Parathyroid adenoma (tissue), 2 donors: ENCODE measurements around the gene TMEM9.

Experiments
- H2AFZ ChIP-seq: fragments of 300-600 bp; sonication (generic); one replicate; pipeline ENCODE4 v1.7.0; 2017; ENCODE audit warnings: antibody characterized with exemption, mild to moderate bottlenecking
- H3K27ac ChIP-seq: fragments of 300-600 bp; sonication (generic); one replicate; pipeline ENCODE4 v1.7.0; 2017
- H3K27me3 ChIP-seq: fragments of 300-600 bp; sonication (generic); one replicate; pipeline ENCODE4 v1.7.0; 2017; ENCODE audit warnings: low read length; ENCODE audit not compliant: control insufficient read depth, insufficient read depth
- H3K36me3 ChIP-seq: fragments of 300-600 bp; sonication (generic); one replicate; pipeline ENCODE4 v1.7.0; 2017; ENCODE audit warnings: low read length; ENCODE audit not compliant: control insufficient read depth, insufficient read depth
- H3K4me1 ChIP-seq: fragments of 300-600 bp; sonication (generic); one replicate; pipeline ENCODE4 v1.7.0; 2017; ENCODE audit warnings: control low read depth
- H3K4me2 ChIP-seq: fragments of 300-600 bp; sonication (generic); one replicate; pipeline ENCODE4 v1.7.0; 2017; ENCODE audit warnings: low read length
- H3K4me3 ChIP-seq: fragments of 300-600 bp; sonication (generic); one replicate; pipeline ENCODE4 v1.7.0; 2017; ENCODE audit warnings: low read depth, low read length
- H3K79me2 ChIP-seq: fragments of 300-600 bp; sonication (generic); one replicate; pipeline ENCODE4 v1.7.0; 2017; ENCODE audit warnings: control low read depth
- H3K9ac ChIP-seq: fragments of 300-600 bp; sonication (generic); one replicate; pipeline ENCODE4 v1.7.0; 2017; ENCODE audit warnings: mild to moderate bottlenecking
- H3K9me3 ChIP-seq: fragments of 300-600 bp; sonication (generic); one replicate; pipeline ENCODE4 v1.7.0; 2017; ENCODE audit warnings: low read length; ENCODE audit not compliant: control insufficient read depth
- TF ChIP-seq, protein P1 (sequence below): fragments of 300-600 bp; sonication (generic); IDR thresholded peaks from one replicate; pipeline ENCODE4 v1.7.0; 2017; ENCODE audit warnings: antibody characterized with exemption, mild to moderate bottlenecking
- donor health status: primary hyperparathyroidism.

TMEM9 gene

DNA sequence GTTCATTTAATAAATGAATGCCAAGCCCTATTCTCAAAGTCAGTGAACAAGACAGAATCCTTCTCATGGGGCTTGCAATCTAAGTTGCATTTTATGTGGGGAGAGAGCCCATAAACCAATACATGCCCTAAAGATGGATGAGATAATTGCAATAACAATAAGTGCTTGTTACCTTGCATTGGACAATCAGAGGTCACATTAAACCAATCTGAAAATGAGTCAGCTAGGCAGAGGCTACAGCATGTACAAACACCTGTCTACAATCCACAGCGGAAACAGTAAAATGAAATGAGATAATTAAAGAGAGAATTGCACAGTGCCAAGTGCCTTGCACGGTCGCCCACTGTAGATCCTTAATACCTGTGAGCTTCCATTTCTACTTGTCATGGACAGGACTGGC is 28.9 kb upstream of the TMEM9 start:
- H3K27me3 ChIP-seq = no peaks in the 10 kb centered on the region
- no peaks in the 10 kb centered on the region for H3K79me2 ChIP-seq
- no peaks in the 10 kb centered on the region for H3K4me1 ChIP-seq

DNA sequence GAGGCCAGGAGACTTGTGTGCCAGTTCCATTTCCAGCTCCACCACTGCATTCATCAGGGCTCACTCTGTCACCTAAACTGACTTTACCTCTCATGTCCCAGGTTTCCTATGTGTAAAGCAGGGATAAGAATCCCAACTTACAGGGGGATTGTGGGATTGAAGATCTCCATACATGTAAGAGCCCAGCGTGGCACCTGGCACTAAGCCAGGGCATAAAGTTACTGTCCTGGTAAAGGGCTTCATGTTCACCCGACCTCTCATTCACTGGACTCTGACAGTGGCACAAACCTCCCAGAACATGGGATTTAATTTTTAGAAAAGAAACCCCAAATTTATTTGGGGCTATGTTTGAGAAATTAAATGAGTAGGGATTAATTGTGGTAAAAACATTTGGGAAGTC is 27.5 kb upstream of the TMEM9 start:
- Histone ChIP-seq H3K36me3 (no peaks in the 10 kb centered on the region), H3K9ac (no peak overlapping the region), H3K27ac (no peak overlapping the region), H2AFZ (no peak overlapping the region), H3K27me3 (no peaks in the 10 kb centered on the region), H3K9me3 (no peaks in the 10 kb centered on the region), H3K4me1 (no peaks in the 10 kb centered on the region), H3K79me2 (no peaks in the 10 kb centered on the region), H3K4me2 (no peak overlapping the region), H3K4me3 (no peak overlapping the region)
- TF ChIP-seq, protein P1, sequence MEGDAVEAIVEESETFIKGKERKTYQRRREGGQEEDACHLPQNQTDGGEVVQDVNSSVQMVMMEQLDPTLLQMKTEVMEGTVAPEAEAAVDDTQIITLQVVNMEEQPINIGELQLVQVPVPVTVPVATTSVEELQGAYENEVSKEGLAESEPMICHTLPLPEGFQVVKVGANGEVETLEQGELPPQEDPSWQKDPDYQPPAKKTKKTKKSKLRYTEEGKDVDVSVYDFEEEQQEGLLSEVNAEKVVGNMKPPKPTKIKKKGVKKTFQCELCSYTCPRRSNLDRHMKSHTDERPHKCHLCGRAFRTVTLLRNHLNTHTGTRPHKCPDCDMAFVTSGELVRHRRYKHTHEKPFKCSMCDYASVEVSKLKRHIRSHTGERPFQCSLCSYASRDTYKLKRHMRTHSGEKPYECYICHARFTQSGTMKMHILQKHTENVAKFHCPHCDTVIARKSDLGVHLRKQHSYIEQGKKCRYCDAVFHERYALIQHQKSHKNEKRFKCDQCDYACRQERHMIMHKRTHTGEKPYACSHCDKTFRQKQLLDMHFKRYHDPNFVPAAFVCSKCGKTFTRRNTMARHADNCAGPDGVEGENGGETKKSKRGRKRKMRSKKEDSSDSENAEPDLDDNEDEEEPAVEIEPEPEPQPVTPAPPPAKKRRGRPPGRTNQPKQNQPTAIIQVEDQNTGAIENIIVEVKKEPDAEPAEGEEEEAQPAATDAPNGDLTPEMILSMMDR = no peak

More for the DNA sequence above, 28.9 kb upstream of the TMEM9 start:
- Histone ChIP-seq H3K4me3 (no peak overlapping the region), H3K9ac (no peak overlapping the region), H3K4me2 (no peak overlapping the region), H3K36me3 (no peaks in the 10 kb centered on the region), H3K9me3 (no peaks in the 10 kb centered on the region), H3K27ac (no peak overlapping the region), H2AFZ (no peak overlapping the region)
- TF ChIP-seq, protein P1 = no peak

DNA sequence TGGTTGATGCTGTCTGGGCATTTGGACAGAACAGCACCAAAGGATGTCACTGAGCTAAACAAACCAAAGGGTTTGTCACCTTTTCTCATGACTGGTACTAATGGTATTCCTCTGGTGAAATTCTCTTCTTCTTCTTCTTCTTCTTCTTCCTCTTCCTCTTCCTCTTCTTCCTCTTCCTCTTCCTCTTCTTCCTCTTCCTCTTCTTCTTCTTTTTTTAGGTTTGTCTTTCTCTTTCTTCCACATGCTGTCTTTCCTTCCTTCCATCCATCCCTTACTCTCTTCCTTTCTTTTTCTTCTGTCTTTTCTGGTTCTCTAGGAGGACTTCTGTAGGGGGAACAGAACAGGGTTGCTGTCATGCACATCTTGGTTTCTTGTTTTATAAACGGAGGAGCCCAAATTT is 27.0 kb upstream of the TMEM9 start:
- no peaks in the 10 kb centered on the region for H3K4me1 ChIP-seq
- TF ChIP-seq, protein P1 = no peak
- no peak overlapping the region for H3K4me3 ChIP-seq
- no peak overlapping the region for H3K9ac ChIP-seq
- H3K27ac ChIP-seq = no peak overlapping the region
- H3K36me3 ChIP-seq = no peaks in the 10 kb centered on the region
- H3K4me2 ChIP-seq = no peak overlapping the region
- no peaks in the 10 kb centered on the region for H3K9me3 ChIP-seq
- no peaks in the 10 kb centered on the region for H3K79me2 ChIP-seq
- H2AFZ ChIP-seq = no peak overlapping the region
- H3K27me3 ChIP-seq = no peaks in the 10 kb centered on the region

DNA sequence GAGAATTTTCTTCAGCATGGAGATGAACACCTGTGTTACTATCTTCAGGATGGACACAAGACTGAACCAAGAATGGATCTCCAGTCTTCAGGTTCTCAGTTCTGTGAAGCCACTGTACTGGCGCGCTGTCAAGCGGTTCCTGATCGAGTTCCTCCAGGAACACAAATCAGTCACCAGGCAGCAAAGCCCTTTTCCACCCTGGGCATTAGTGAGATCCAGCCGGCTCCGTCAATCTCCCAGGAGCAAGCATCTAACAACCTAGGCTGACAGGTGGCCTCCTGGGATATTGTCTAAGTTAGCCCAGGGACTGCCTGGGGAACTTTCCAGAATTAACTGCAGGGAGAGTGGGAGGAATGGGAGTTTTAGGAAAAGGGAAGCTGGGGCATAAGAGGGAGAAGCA is 26.6 kb upstream of the TMEM9 start:
- TF ChIP-seq, protein P1 = no peak

DNA sequence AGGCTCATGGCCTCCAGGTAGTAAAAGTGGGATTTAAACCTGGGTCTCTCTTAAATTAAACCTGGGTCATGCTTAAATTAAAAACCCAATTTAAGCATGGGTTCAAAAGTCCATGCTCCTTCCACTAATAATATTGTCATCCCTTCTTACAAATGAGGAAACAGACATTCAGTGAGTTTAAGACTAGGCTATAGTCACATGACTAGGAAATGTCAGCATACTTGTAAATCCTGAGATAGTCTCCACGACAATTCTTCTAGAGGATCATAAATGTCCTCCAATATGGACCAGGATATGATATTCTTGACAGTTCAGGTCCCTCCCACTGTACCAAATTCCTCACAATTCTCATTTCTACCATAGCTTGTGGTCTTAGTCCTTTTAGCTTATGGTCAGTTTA is 25.9 kb upstream of the TMEM9 start:
- no peaks in the 10 kb centered on the region for H3K4me1 ChIP-seq
- no peak overlapping the region for H3K9ac ChIP-seq
- H3K4me2 ChIP-seq = no peak overlapping the region
- no peaks in the 10 kb centered on the region for H3K9me3 ChIP-seq
- no peaks in the 10 kb centered on the region for H3K36me3 ChIP-seq
- H3K79me2 ChIP-seq = no peaks in the 10 kb centered on the region
- H3K27me3 ChIP-seq = no peaks in the 10 kb centered on the region
- no peak overlapping the region for H3K4me3 ChIP-seq
- H3K27ac ChIP-seq = no peak overlapping the region
- H2AFZ ChIP-seq = no peak overlapping the region
- TF ChIP-seq, protein P1 = no peak

More for the DNA sequence above, 26.6 kb upstream of the TMEM9 start:
- H3K4me2 ChIP-seq = no peak overlapping the region
- H3K36me3 ChIP-seq = no peaks in the 10 kb centered on the region
- H3K79me2 ChIP-seq = no peaks in the 10 kb centered on the region
- no peak overlapping the region for H3K9ac ChIP-seq
- no peaks in the 10 kb centered on the region for H3K9me3 ChIP-seq
- H3K27me3 ChIP-seq = no peaks in the 10 kb centered on the region
- no peak overlapping the region for H3K27ac ChIP-seq
- H3K4me1 ChIP-seq = no peaks in the 10 kb centered on the region
- no peak overlapping the region for H2AFZ ChIP-seq
- H3K4me3 ChIP-seq = no peak overlapping the region
